ENCODE results near the gene SEMA3G.

Gene SEMA3G

GRCh38 chr3:52487050-52487787 is 42.3 kb upstream of the SEMA3G start:
- peaks cover 6% of the 10 kb centered on the region for H4K20me1 ChIP-seq (ENCODE audit: insufficient read depth, low read length)
- DNase-seq, result no peak
- no peak overlapping the region for H2AFZ ChIP-seq (ENCODE audit: low read depth, low read length)
- H3K9me3 ChIP-seq (ENCODE audit: insufficient read depth, low read length, severe bottlenecking), result no peaks in the 10 kb centered on the region
- no peaks in the 10 kb centered on the region for H3K4me1 ChIP-seq (ENCODE audit: insufficient read depth, low read length)
- H3K27me3 ChIP-seq (ENCODE audit: insufficient read depth, low read length, poor library complexity), result no peaks in the 10 kb centered on the region
- H3K4me2 ChIP-seq (ENCODE audit: insufficient read depth, low read length), result no peak overlapping the region
- H3K9ac ChIP-seq (ENCODE audit: low read depth, low read length), result no peak overlapping the region
- TF ChIP-seq, protein P1, sequence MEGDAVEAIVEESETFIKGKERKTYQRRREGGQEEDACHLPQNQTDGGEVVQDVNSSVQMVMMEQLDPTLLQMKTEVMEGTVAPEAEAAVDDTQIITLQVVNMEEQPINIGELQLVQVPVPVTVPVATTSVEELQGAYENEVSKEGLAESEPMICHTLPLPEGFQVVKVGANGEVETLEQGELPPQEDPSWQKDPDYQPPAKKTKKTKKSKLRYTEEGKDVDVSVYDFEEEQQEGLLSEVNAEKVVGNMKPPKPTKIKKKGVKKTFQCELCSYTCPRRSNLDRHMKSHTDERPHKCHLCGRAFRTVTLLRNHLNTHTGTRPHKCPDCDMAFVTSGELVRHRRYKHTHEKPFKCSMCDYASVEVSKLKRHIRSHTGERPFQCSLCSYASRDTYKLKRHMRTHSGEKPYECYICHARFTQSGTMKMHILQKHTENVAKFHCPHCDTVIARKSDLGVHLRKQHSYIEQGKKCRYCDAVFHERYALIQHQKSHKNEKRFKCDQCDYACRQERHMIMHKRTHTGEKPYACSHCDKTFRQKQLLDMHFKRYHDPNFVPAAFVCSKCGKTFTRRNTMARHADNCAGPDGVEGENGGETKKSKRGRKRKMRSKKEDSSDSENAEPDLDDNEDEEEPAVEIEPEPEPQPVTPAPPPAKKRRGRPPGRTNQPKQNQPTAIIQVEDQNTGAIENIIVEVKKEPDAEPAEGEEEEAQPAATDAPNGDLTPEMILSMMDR (IDR thresholded peaks at IDR 0.05; ENCODE audit: borderline replicate concordance, extremely low read depth, low read length, poor library complexity, severe bottlenecking), result no peak
- no peak for TF ChIP-seq EZH2 (IDR thresholded peaks at IDR 0.05; ENCODE audit: borderline replicate concordance, low read depth, low read length, severe bottlenecking)
- H3K27ac ChIP-seq (ENCODE audit: low read length), result no peak overlapping the region
- no peak for ATAC-seq (ENCODE audit: insufficient read depth, low read depth)
- peaks cover 91% of the 10 kb centered on the region for H3K36me3 ChIP-seq (ENCODE audit: insufficient read depth, low read length)
- H3K79me2 ChIP-seq (ENCODE audit: insufficient read depth, low read length), result no peaks in the 10 kb centered on the region
- no peak overlapping the region for H3K4me3 ChIP-seq (ENCODE audit: low read depth in 1 of 2, low read length in 2 of 2)

GRCh38 chr3:52484680-52485461 is 40.0 kb upstream of the SEMA3G start:
- DNase-seq (no peak), ATAC-seq (ENCODE audit: insufficient read depth, low read depth) (no peak)
- Histone ChIP-seq H2AFZ (ENCODE audit: low read depth, low read length) (no peak overlapping the region), H3K4me2 (ENCODE audit: insufficient read depth, low read length) (no peak overlapping the region), H4K20me1 (ENCODE audit: insufficient read depth, low read length) (peaks cover 9% of the 10 kb centered on the region), H3K9me3 (ENCODE audit: insufficient read depth, low read length, severe bottlenecking) (no peaks in the 10 kb centered on the region), H3K27ac (ENCODE audit: low read length) (no peak overlapping the region), H3K4me3 (ENCODE audit: low read depth in 1 of 2, low read length in 2 of 2) (no peak overlapping the region), H3K4me1 (ENCODE audit: insufficient read depth, low read length) (no peaks in the 10 kb centered on the region), H3K27me3 (ENCODE audit: insufficient read depth, low read length, poor library complexity) (no peaks in the 10 kb centered on the region), H3K36me3 (ENCODE audit: insufficient read depth, low read length) (peaks cover 91% of the 10 kb centered on the region), H3K79me2 (ENCODE audit: insufficient read depth, low read length) (no peaks in the 10 kb centered on the region), H3K9ac (ENCODE audit: low read depth, low read length) (no peak overlapping the region)
- no peak for TF ChIP-seq EZH2 (IDR thresholded peaks at IDR 0.05; ENCODE audit: borderline replicate concordance, low read depth, low read length, severe bottlenecking)
- TF ChIP-seq, protein P1 (IDR thresholded peaks at IDR 0.05; ENCODE audit: borderline replicate concordance, extremely low read depth, low read length, poor library complexity, severe bottlenecking), result no peak

- Histone ChIP-seq H3K4me1 (ENCODE audit: insufficient read depth, low read length) (no peaks in the 10 kb centered on the region), H3K9ac (ENCODE audit: low read depth, low read length) (no peak overlapping the region), H2AFZ (ENCODE audit: low read depth, low read length) (no peak overlapping the region), H3K9me3 (ENCODE audit: insufficient read depth, low read length, severe bottlenecking) (no peaks in the 10 kb centered on the region), H3K4me2 (ENCODE audit: insufficient read depth, low read length) (no peak overlapping the region), H4K20me1 (ENCODE audit: insufficient read depth, low read length) (peaks cover 5% of the 10 kb centered on the region), H3K4me3 (ENCODE audit: low read depth in 1 of 2, low read length in 2 of 2) (no peak overlapping the region), H3K27ac (ENCODE audit: low read length) (no peak overlapping the region), H3K36me3 (ENCODE audit: insufficient read depth, low read length) (peaks cover 91% of the 10 kb centered on the region), H3K27me3 (ENCODE audit: insufficient read depth, low read length, poor library complexity) (no peaks in the 10 kb centered on the region), H3K79me2 (ENCODE audit: insufficient read depth, low read length) (no peaks in the 10 kb centered on the region)
- no peak for DNase-seq
- TF ChIP-seq, protein P1 (IDR thresholded peaks at IDR 0.05; ENCODE audit: borderline replicate concordance, extremely low read depth, low read length, poor library complexity, severe bottlenecking), result no peak
- TF ChIP-seq EZH2 (IDR thresholded peaks at IDR 0.05; ENCODE audit: borderline replicate concordance, low read depth, low read length, severe bottlenecking), result no peak
- ATAC-seq (ENCODE audit: insufficient read depth, low read depth), result no peak
These were observed 38.9 kb upstream of the SEMA3G start for GRCh38 chr3:52483577-52484381.
